GM12801 (cell line): ENCODE measurements around the gene THRAP3.

Experiments used
- CTCF ChIP-seq: IDR thresholded peaks from one replicate; pipeline ENCODE4 v1.5.1; 2011; ENCODE audit warnings: control low read depth; ENCODE audit not compliant: insufficient read length; ENCODE audit errors: extremely low read depth

THRAP3 gene

DNA sequence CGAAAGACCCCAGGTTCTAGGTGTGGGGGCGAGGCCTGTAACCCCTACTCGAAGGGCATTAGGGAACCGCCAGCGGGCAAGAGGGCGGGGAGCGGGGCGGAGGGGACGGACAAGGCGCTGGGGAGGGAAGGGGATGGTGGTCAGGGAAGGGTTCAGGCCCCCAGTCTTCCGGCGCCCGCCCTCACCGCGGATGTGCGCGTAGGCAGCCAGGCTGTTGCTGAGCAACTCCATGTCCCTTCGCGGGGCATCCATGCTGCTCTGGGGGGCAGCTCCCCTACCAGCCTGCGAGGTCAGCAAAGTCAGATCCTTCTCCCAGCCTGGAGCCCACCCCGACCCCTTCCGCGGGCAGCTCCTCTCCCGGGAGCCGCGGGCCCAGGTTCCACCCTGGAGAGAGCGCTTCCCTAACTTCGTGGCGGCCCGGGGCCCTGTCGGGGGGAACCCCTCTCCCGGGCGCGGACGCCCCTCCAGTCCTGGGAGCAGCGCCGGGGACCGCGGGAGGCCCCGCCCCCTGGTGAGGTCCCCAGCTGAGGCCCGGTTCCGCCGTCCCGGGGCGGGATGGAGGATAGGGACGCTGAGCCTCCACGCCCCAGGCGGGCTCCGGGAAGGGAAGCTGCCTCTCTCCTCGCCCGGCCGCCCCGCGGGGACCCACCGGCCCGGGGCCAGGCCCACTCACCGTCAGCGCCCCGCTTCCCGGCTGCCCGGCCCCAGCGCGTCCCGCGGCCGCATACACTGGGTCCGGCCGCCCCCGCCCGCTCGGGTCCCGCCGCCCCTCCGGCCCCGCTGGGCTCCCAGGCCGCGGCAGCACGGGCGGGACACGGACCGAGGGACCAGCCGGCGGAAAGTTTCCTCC lies 98.8 kb downstream of the THRAP3 start:
- no peak for TF ChIP-seq CTCF

- no peak for TF ChIP-seq CTCF
Observed at GRCh38 chr1:36323636-36324352, 99.6 kb downstream of the THRAP3 start, which contains the start of gene EVA1B. TSS of gene EVA1B (minus strand) at chr1:36323645. CDS start at chr1:36323037, 608 bp downstream.

GRCh38 chr1:36324353-36324703 lies 100.1 kb downstream of the THRAP3 start:
- no peak for TF ChIP-seq CTCF

DNA sequence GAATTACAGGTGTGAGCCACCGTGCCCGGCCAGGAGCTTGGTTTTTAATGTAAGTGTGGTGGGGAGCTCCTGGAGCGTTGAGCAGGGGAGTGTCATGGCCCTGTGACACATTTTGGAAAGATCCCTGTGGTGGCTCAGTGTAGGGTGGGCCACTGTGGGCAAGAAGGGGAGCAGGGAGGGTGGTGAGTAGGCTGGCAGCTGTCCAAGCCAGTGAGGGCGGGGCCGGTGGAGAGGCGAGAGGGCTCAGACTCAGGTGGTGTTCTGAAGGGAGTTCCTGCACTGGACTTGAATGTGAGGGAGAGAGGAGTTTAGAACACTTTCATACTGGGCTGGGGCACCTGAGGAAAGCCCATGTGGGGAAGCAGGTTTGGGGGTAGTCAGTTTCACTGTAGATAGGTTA lies 102.3 kb downstream of the THRAP3 start:
- no peak for TF ChIP-seq CTCF

DNA sequence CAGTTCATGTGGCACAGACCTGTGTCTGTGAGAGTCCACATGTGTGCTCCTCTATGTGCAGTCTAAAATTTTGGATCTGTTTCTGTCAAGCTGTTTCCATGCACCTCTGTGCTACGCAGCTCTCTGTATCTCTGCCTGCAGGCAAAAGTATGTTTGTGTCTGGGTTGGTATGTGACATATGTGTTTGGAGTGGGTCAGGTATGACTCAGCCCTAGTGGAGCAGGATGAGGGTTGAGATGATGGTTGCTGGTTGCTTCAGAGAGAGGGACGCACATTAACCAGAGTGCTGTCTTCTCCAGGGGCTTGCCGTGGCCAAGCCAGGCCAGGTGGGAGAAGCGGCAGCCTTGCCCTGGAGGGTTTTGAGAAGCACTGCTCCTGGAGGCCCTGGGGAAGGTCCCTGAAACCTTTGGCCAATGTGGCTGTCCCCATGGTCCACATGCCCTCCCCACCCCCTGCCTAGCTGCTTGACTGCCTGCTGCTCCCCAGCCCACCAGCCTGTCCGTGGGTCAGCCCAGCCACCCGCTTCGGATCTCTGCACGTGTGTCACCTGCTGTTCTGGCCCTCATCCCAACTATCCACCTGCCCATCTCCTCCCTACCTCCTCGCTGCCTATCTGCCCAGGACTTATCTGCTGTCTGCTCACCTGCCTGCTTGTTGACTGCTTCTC lies 103.3 kb downstream of the THRAP3 start:
- no peak for TF ChIP-seq CTCF

GRCh38 chr1:36328088-36328480 lies 103.8 kb downstream of the THRAP3 start:
- TF ChIP-seq CTCF: no peak

DNA sequence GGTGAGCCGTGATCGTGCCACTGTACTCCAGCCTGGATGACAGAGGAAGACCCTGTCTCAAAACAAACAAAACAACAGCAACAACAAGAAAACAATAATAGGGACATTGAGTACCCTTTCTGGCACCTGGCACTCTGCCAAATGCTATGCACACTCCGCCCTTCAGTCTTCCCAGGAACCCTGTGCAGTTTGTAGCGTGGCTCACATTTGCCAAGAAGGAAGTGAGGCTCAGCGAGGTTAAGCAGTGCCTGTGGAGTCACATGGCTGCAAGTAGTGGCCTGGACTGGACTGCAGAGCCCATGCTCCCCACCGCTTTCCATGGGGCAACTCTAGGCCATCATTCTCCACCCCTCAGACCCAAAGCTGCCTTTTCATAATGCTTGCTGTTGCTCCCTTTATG lies 104.5 kb downstream of the THRAP3 start:
- TF ChIP-seq CTCF: no peak
